GM18498 (cell line): Measurements from ENCODE around the gene PPP1R26.
"Not testable (repeated sequence)": the region's sequence is repeated elsewhere in the genome, so short reads cannot be mapped to it uniquely, and the experiment has no call there.

Source experiments
- ATAC-seq: cut with Tn5 transposase; IDR thresholded peaks from one replicate; pipeline ENCODE4 v1.9.1; 2021; ENCODE audit warnings: mild to moderate bottlenecking, moderate library complexity; ENCODE audit not compliant: unreplicated experiment

PPP1R26 gene

GRCh38 chr9:135504262-135505243, 25.0 kb downstream of the PPP1R26 start:
- no peak for ATAC-seq

- ATAC-seq = no peak
Measured at GRCh38 chr9:135505406-135506187, 26.0 kb downstream of the PPP1R26 start.

- ATAC-seq = no peak
Measured at GRCh38 chr9:135506327-135507103, 26.9 kb downstream of the PPP1R26 start.

DNA sequence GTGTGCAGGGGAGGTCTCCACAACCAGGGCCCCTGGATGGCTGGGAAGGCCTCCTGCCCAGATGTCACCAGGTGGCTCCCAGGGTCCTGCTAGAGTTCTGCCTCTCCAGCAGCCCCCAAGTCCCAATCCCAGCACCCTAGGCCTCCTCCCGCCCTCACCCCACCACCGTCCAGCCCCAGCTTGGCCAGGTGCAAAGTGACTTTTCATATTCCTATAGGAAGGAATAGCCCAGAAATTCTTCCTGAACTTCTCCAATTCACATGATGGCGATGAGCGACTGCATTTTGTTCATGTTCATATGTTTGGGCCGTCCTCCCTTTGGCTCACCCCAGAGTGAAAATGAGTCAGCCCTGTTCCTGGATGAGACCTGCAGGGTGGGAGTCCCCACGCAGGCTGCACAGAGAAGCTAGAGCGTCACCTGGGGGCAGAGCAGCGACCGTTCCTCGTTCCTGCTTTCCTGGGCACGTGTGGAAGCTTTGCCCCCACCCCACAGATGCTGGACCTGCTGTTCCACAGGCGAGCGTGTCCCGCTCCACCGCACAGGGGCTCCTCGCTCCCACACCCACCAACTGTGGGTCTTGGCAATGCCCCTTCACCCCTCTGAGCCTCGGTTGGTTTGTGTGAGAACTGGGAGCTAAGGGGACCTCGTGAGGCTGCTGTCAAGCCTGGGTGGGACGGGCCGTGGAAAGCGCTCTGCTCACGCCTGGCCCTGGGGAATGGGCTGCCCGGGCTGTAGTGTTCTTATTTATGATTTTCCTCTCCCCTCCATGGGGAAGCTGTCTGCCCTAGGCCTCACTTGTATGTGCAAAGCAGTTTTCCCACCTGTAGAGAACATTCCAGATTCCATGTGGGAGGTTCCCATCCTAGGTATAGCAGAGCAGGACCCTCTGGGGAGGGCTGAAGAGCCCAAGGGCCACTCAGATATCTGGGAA, 27.8 kb downstream of the PPP1R26 start:
- no peak for ATAC-seq

DNA sequence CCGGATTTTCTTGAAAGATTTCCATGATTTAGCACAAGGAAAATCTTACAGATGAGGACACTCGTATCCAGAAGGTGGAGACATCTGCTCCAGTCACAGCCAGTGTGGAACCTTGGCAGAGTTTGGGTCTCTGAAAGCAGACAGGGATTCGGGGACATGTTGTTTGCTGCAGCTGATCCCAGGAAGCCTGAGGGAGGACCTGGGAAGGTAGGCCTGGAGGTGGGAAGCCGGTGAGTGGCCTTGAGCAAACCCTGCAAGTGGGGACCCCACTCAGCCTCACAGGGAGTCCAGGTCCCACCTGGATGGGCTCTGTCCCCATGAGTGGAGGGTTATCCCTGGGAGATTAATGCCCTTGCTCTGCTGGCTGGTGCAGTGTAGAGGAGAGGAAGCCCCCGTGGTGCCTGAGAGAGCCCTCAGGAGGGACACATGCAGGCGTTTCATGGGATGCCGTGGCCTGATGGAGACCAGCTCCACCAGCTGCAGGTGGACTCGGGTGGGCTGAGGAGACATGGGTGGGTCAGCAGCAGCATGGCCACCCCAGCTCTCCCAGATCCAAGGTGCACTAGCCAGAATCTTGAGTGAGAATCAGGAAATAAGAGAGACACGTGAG, 28.7 kb downstream of the PPP1R26 start:
- no peak for ATAC-seq

GRCh38 chr9:135509458-135509857, 29.9 kb downstream of the PPP1R26 start:
- ATAC-seq = no peak

- ATAC-seq = no peak
Measured at GRCh38 chr9:135512241-135512603, 32.6 kb downstream of the PPP1R26 start.

- ATAC-seq = no peak
Measured at GRCh38 chr9:135512904-135513303, 33.3 kb downstream of the PPP1R26 start.

GRCh38 chr9:135513351-135513846, 33.8 kb downstream of the PPP1R26 start:
- no peak for ATAC-seq

- ATAC-seq = not testable (repeated sequence)
Measured at GRCh38 chr9:135513906-135514305, 34.3 kb downstream of the PPP1R26 start.

DNA sequence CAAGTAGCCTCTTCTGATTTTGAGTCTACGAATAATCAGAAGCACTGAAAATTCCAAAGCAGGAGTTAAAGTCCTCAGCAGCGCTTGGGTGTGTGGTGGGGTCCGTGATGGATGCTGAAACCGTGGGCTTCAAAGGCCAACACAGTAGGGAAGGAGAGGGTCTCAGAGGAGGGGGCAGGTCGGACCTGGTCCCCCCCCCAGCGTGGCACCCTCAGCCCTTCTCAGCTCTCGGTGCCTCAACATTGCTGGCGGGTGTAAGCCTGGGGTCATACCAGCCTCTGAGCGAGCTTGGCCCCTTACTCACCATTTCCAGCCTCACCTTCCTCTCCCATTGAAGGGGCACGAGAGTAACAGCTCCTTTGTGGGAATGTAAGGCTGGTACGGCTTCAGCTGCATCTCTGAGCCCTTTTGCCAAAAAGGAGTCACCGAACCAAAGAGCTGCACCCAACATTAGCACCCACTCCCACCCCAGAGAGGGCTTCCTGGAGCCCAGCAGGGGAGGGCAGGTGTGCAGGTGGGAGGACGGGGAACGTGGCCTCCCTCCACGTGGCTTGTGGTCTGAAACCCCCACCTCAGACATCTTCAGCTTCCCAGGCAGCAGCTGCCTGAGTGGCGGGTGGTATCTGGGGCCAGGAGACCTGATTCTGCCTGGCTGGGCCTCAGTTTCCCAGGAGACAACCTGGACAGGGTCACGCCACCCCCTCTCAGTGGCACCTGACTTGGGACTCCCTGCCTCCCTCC, 34.9 kb downstream of the PPP1R26 start:
- ATAC-seq = no peak

GRCh38 chr9:135515083-135515951, 35.7 kb downstream of the PPP1R26 start:
- ATAC-seq = no peak

DNA sequence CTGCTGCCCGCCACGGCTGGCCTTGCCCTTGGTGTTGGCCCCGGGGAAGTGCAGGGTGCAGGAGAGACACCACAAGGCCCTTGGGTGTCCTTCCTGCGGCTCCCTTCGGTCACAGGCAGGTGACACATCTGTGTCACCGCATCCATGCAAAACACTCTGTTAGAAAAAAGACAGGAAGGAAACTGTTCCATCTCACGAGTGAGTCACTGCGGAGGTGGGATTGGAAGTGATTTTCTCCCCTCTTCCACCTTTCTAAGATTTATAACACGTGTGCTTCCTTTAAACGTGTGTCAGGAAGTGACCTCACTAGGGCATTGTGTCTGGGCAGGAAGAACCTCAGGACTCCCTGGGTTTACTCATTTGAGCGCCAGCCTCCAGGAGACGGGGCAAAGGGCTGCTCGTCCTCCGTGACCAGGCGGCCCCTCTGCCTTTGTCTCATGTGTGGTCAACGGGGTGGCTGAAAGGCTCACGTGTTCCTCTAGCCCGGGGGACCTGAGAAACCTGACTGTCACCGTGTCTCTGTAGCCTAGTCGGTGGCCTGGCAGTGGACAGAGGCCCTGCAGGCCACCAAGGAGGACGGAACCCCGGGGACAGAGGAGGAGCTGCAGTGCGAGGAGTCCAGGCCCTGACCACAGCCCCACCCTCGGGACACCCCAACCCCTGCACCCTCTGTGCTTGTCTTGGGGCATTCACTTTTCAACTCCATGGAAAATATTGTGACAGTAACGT, 36.7 kb downstream of the PPP1R26 start:
- no peak for ATAC-seq

- no peak for ATAC-seq
Measured at GRCh38 chr9:135517407-135517822, 37.8 kb downstream of the PPP1R26 start.

GRCh38 chr9:135519179-135519971, 39.8 kb downstream of the PPP1R26 start:
- no peak for ATAC-seq

- no peak for ATAC-seq
Measured at GRCh38 chr9:135520916-135521607, 41.5 kb downstream of the PPP1R26 start, which contains the start of gene LCN1. TSS of gene LCN1 (plus strand) at chr9:135521440. CDS start at chr9:135521498, 58 bp downstream.
